Measurements from ENCODE around the gene FYCO1.

FYCO1 gene

DNA sequence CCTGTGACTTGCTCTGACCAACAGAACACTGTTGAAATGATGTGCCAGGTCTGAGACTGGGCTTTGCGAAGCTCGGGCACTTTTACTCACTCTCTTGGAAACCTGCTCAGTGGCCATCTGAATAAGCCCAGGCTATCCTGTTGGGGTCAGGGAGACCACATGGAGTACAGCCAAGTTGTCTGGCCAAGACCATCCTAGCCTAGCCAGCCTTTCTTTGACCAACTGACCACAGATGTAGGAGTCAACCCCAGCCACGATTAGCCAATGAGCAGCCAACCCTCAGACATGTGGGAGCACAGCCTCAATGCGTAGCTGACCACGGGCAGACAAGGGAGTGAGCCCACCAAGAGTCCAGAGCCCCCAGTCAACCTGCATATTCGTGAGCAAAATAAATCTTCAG is 83.2 kb downstream of the FYCO1 start:
- DNase-seq = no peak
- Mint-ChIP-seq H3K4me1 (peaks cover 27% of the 10 kb centered on the region), H3K4me3 (no peak overlapping the region), H3K36me3 (ENCODE audit: low read depth) (no peaks in the 10 kb centered on the region), H3K27me3 (ENCODE audit: low read depth, poor library complexity) (no peaks in the 10 kb centered on the region), H3K9me3 (no peaks in the 10 kb centered on the region), H3K27ac (no peak overlapping the region)
- TF ChIP-seq, protein P1, sequence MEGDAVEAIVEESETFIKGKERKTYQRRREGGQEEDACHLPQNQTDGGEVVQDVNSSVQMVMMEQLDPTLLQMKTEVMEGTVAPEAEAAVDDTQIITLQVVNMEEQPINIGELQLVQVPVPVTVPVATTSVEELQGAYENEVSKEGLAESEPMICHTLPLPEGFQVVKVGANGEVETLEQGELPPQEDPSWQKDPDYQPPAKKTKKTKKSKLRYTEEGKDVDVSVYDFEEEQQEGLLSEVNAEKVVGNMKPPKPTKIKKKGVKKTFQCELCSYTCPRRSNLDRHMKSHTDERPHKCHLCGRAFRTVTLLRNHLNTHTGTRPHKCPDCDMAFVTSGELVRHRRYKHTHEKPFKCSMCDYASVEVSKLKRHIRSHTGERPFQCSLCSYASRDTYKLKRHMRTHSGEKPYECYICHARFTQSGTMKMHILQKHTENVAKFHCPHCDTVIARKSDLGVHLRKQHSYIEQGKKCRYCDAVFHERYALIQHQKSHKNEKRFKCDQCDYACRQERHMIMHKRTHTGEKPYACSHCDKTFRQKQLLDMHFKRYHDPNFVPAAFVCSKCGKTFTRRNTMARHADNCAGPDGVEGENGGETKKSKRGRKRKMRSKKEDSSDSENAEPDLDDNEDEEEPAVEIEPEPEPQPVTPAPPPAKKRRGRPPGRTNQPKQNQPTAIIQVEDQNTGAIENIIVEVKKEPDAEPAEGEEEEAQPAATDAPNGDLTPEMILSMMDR (IDR thresholded peaks at IDR 0.05) = no peak

DNA sequence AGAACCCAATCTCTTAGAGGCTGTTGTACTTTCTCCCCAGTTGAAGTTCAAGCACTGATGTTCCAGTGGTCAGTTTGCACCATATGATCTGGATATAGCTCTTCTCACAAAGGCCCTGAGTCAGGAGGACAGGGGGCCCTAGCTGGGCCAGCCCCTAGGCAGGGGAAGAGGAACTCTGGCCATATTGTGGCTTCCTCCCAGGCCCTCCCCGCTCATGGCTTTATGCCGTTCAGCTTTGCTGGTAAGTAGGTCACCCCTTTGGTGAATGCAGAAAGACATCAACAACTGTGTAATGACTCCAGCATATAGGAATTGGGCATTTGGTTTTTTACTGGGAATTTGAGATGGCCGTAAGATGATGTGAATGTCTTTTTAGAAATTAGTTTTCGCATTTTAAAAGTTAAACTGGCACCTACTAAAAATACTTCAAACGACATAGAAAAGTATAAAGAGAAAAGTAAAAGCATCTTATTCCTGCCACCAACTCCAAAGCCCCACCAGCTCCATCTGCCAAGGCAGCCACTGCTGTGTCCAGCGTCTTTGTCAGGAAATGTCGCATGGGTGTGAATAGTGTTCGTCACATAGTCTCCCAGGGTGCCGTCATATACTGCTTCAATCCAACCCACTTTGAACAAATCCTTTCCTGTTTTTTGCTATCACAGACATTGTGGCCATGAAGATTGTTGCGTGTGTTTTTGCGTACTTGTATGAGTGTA is 84.0 kb downstream of the FYCO1 start:
- no peaks in the 10 kb centered on the region for H3K36me3 Mint-ChIP-seq (ENCODE audit: low read depth)
- TF ChIP-seq, protein P1 (IDR thresholded peaks at IDR 0.05) = no peak
- no peaks in the 10 kb centered on the region for H3K27me3 Mint-ChIP-seq (ENCODE audit: low read depth, poor library complexity)
- no peak for DNase-seq
- H3K4me1 Mint-ChIP-seq = peaks cover 20% of the 10 kb centered on the region
- H3K9me3 Mint-ChIP-seq = no peaks in the 10 kb centered on the region
- no peak overlapping the region for H3K4me3 Mint-ChIP-seq
- H3K27ac Mint-ChIP-seq = no peak overlapping the region

DNA sequence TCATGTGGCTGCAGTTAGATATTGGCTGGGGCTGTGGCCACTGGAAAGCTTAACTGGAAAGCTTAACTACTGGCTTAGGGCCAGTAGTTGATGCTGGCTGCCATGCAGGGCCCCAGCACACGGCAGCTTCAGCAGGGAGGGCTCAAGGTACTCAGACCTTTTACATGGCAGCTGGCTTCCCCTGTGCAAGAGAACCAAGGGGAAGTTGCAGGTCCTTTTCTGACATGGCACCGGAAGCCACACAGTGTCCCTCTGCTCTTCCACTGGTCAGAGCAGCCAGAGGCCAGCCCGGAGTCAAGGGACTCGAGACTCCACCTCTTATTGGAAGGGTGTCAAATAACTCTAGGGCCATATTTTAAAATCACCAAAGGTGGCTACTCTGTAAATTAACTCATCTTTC is 84.7 kb downstream of the FYCO1 start:
- peaks cover 13% of the 10 kb centered on the region for H3K4me1 Mint-ChIP-seq
- H3K4me3 Mint-ChIP-seq = no peak overlapping the region
- DNase-seq = no peak
- TF ChIP-seq, protein P1 (IDR thresholded peaks at IDR 0.05) = no peak
- H3K9me3 Mint-ChIP-seq = no peaks in the 10 kb centered on the region
- no peak overlapping the region for H3K27ac Mint-ChIP-seq
- H3K27me3 Mint-ChIP-seq (ENCODE audit: low read depth, poor library complexity) = no peaks in the 10 kb centered on the region
- H3K36me3 Mint-ChIP-seq (ENCODE audit: low read depth) = no peaks in the 10 kb centered on the region

DNA sequence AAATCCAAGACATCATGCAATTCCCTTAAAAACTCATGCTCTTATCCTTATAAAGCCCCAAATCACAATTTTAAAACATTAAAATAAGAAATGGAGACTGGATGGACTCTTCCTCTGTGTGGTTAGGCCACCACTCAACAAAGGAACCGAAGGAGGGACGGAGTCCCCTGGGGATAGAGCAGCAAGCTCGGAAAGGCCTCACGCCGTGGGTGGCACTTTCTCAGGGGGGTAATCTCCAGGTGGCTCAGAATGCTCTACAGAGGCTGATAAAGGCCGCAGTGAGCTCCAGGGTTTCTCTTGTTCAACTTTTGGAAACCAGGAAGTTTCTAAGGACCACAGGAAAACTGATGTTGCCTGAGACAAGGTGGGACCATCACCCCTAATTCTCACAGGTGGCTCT is 86.1 kb downstream of the FYCO1 start:
- TF ChIP-seq, protein P1 (IDR thresholded peaks at IDR 0.05) = no peak
- Mint-ChIP-seq H3K4me3 (no peak overlapping the region), H3K27ac (no peak overlapping the region), H3K36me3 (ENCODE audit: low read depth) (peaks cover 5% of the 10 kb centered on the region), H3K9me3 (no peaks in the 10 kb centered on the region), H3K27me3 (ENCODE audit: low read depth, poor library complexity) (no peaks in the 10 kb centered on the region), H3K4me1 (no peaks in the 10 kb centered on the region)
- DNase-seq = no peak

DNA sequence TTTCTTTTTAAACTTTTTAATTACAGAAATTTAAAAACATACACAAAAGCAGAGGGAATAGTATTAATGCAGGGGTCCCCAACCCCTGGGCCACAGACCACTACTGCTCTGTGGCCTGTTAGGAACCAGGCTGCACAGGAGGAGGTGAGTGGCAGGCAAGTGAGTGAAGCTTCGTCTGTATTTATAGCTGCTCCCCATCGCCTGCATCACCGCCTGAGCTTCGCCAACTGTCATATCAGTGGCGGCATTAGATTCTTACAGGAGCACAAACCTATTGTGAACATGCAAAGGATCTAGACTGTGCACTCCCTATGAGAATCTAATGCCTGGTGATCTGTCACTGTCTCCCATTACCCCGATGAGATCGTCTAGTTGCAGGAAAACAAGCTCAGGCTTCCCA is 86.9 kb downstream of the FYCO1 start:
- H3K4me3 Mint-ChIP-seq = no peak overlapping the region

More for the DNA sequence above, 86.9 kb downstream of the FYCO1 start:
- Mint-ChIP-seq H3K27me3 (ENCODE audit: low read depth, poor library complexity) (no peaks in the 10 kb centered on the region), H3K4me1 (no peaks in the 10 kb centered on the region), H3K36me3 (ENCODE audit: low read depth) (peaks cover 5% of the 10 kb centered on the region), H3K27ac (no peak overlapping the region), H3K9me3 (no peaks in the 10 kb centered on the region)
- TF ChIP-seq, protein P1 (IDR thresholded peaks at IDR 0.05) = no peak
- DNase-seq = no peak

Data from nephron progenitor cell (in vitro differentiated cells).